ENCODE data around the gene REST. TPM values are rescaled to one million over a fixed set of nuclear protein-coding genes. Genes with fewer than 3 reads are reported as not detected.

Gene REST
- total RNA-seq, result 34.0 and 35.9 TPM in 2 replicates

GRCh38 chr4:56907489-56908205 is at the start of gene REST:
TSS of gene REST (plus strand) at chr4:56907900. CDS start at chr4:56910639, 2,739 bp downstream.

GRCh38 chr4:56977321-56978012 is 69.8 kb downstream of the REST start, which contains the start of gene NOA1:
TSS of gene NOA1 (minus strand) at chr4:56977606. CDS start at chr4:56977585, 21 bp downstream.

DNA sequence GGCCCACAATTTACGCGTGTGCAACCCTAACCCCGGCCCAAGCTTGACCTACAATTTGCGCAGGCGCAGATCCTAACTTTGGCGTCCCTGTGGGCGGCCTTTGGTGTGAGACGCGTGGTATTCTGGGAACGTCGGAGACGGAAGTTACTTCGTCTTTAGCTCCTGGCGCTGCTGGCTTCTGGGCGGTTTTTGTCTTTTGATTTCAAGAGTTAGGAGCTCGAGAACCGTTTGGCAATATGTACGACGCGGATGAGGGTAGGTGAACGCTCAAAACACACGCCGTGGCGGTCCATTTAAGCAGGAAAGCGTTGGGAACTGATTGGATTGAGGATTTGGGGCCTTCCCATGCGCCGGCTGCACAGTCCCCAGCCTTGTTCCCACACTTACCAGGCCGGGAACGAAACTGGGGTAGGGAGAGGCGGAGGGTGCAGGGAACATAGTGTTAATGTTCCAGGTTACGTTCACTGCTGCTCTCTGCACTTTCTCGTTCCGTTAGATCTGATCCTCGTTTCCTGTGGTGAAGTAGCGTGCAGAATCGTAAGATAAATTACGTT is 71.1 kb downstream of the REST start, which contains the start of gene POLR2B:
TSS of gene POLR2B (plus strand) at position 147 of the 554 bp plus-strand sequence. CDS start at position 237, 90 bp downstream.

Other genes starting within 250 kb of the REST start
- gene HOPX, start 226.6 kb upstream of the REST start, total RNA-seq, result 0.37 and 2.2 TPM in 2 replicates
- not detected in 2 replicates for gene SPINK2, start 86.2 kb upstream of the REST start, total RNA-seq
- gene NOA1, start 69.7 kb downstream of the REST start, total RNA-seq, result 15.1 and 19.7 TPM in 2 replicates
- gene POLR2B, start 71.0 kb downstream of the REST start, total RNA-seq, result 140 and 161 TPM in 2 replicates
- 70.4 and 336 TPM in 2 replicates for gene IGFBP7, start 202.5 kb downstream of the REST start, total RNA-seq